ENCODE results near the gene CACNA1C.

Gene CACNA1C

DNA sequence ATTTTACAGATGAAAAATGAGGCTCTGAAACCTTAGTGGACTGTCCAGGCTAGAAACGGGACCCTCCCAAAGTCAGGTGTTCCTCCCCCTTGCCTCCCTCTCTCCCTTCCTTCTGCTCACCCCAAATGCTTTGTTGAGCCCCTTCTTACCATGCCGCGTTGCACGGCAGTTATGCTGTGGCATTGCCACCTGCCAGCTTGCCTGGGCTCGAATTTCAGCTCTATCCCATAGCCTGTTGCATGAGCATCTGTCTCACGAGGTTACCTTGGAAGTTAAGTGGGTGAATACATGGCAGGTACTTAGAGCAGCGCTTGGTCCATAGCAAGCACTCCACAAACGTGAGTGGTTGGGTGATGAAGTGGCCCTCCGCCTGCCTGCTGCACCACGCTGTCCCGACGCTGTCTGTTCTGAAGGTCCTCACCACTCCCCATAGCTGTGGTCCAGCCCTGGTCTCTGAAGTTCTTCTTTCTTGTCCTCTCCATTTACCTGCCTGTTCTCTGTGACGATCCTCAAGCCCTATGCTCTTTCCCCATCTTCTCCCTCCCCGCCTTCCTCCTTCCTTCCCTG lies 269.9 kb downstream of the CACNA1C start:
- DNase-seq (ENCODE audit: low read depth): no peak

DNA sequence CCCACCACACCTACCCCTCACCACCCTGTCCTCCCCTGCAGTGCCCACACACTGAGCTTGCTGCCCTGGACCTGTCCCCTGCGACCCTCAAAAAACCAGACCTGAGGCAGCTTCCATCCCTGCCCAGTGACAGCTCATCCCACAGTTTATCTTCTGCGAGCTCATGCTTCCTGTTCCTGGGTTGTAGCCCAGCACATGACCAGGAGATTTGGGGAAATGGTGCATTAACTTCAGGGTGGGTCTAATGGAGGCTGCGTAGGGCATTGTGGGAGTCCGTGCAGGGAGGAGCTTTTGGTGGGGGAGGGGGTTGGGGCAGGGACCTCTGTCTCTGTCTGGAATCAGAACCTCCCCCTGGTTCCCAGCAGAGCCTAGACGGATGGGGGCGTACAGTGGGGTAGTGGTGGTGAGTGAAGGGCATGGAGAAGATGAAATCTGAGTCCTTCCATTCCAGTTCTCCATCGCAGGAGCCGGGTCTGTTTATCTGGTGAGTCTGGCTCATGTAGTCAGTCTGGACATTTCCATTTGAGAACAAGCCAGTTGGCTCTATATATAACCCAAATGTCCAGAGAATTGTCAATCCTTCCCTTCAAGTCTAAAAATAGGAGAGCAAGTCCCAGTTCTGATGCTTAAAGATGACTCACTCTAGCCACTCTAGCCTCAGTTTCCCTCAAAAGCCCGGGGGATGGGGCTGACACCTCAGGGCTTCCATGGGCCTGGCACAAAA lies 270.9 kb downstream of the CACNA1C start:
- DNase-seq (ENCODE audit: low read depth): no peak

DNA sequence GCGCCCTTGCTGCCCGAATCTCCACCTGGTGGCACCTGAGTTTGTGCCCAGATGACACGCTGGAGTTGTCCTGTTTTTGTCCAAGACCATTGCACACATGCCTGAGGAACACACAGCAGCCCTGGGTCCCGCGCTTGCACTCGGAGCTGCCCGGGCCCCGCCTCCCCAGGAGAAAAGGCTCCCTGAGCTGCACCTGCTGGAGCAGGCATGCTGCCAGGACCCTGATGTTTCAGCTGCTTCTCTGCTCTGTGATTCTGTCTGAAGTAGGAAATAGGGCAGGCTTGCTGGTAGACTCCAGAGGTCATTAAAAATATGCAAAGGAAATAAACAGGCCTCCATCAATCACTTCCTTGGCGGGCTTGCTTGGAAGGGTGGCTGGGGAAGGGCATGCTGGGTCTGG lies 271.6 kb downstream of the CACNA1C start:
- no peak for DNase-seq (ENCODE audit: low read depth)

DNA sequence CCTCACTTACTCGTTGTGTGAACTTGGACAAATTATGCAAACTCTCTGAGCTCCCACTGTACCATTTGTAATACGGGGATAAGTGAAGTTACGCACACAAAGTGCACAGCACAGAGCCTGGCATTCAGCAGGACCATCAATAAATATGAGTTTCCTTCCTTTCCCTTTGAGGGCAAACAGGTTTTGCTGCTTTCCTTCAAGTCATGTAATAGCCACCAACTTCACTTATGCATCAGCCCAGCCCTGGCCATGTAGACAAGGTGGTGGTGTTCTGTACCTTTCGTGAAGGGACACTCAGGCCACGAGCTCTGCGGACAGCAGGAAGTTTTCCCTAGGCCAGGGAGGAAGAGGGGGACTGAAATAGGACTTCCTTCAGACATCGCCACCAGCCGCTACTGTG lies 272.7 kb downstream of the CACNA1C start:
- DNase-seq (ENCODE audit: low read depth): no peak

DNA sequence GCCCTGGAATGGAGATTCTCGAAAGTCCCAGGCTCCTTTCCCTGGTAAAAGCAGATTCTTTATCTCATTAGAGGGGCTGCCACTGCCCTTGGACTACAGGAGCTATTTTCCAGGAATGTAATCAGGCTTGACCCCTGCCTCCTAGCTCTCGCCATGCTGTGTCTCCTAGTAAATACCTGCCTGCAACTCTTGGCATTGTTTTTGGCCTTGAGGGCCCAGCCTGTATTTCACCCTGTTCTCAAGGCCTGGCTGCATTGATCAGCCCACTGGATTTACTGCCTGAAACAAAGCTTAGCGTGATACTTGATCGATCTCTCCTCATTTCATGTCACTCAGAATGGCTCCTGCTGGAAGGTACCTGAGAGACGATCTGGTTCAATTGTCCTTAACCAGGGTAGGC lies 273.7 kb downstream of the CACNA1C start:
- DNase-seq (ENCODE audit: low read depth): no peak

DNA sequence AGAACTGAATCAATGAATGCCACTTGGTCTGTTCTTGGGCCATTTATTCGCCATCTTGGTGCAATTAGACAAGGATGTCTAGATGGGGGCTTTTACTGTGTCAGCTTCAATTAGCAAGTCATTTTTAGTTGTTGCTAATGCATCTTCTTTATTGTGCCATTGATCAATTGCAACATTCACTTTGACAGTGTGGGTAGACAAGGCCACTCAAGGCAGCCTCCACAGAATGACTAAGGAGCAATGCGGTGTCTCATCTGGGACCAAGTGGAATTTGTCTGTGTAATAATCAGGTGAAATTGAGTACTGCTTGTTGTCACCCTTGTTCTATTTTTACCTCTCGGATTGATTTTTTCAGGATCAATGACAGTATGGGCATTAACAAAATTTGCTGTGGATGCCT lies 275.9 kb downstream of the CACNA1C start:
- no peak for DNase-seq (ENCODE audit: low read depth)

DNA sequence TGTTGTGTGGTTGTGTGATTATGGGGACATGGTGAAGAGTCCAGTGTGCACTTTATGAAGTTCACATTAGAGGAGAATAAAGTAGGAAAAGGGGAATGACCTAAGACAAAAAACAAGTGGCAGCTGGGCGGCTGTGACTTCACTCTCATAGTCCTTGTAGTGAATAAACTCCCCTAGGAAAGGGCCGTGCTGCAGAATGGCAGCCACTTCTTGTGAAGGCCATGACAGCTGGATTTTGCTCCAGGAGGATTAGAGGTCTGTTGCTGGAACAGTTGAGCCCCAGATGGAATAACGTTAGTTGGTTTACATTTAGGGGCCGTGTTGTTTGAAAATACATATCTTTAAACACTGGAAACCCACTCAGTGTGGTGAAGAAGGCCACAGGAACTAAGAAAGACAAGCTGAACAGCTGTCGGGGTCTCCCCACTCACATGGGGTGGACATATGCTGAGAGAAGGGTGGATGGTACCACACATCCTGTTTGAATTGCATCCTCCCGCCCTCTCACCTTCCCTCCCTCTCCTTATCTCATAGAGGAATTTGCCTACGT lies 276.9 kb downstream of the CACNA1C start:
- DNase-seq (ENCODE audit: low read depth): no peak

DNA sequence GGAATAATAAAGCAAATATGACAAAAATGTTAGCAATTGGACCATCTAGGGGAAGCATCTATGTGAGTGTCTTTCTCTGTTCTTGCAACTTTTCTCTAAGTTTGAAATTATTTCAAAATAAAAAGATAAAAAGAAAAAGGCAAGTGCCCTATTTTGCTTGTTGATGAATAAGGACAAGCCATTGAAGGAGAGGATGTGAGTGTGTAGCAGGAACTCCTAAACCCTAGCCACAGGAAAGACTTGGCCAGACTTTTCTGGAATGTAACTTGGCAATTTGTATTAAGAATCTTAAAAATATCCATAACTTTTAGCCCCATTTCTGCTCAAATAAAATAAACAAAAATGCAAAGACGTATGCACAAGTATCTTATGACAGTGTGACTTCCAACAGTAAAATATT lies 279.4 kb downstream of the CACNA1C start:
- DNase-seq (ENCODE audit: low read depth): no peak

DNA sequence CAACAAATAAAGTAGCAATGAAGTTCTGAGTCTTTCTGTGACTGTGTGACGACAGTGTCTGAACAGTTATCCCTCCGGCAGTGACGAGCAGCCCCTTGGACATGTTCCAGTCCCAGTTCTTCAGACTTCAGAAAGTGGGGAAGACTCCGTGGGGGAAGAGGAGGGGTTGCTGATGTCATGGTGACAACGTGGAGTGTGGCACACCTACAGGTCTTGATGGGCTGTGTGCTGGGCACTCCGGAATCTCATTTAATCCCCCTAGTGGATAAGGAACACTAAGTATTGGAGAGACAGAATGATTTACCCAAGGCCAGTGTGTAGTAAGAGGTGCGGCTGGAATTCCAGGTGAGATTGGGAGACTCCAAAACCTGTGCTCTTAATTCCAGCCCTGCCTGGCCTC lies 280.2 kb downstream of the CACNA1C start:
- no peak for DNase-seq (ENCODE audit: low read depth)

DNA sequence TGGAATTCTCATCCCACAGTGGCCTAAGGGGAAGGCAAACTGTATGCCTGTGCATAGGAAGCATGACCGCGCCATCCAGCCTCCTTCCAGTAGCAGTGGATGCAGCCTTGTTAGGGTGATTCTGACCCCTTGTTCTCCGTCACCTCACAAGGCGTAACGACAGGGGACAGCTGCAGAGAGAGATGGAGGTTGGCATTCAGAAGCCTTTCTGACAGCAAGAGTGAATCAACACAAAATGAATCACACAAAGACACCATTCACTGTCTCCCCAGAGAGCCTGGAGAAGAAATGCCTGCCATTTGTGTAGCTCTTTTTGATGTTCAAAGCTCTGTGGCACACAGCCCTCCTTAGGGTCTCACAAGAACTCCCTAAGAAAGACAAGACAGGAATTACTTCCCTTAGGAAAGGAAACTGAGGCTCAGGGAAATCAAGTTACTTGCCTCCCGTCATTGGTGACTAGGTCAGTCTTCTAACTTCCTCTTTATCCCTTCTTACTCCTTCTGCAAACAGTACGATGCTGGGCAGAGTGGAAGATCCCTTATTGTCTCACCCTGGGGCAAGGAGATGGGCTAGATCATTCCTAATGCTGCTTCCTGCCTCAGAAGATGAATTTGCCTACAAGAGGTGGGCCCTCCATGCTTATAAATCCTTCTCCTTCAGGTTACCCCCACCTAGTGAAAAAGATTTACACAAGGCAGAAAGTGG lies 280.9 kb downstream of the CACNA1C start:
- no peak for DNase-seq (ENCODE audit: low read depth)

DNA sequence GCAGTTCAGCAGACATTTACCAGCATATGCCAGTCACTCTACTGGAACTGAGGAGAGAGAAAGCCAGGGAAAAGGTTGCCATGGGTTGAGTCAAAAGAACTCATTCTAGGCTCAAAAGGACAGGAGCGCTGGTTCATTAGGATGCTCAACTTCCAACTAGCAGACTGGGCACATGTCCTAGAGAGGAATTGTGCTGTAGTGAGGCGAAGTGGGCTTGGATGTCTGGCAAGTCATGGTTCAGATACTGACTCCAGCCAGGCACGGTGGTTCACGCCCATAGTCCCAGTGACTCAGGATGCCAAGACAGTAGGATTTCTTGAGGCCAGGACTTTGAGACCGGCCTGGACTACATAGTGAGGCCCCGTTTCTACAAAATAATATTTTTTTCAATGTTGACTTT lies 281.5 kb downstream of the CACNA1C start:
- no peak for DNase-seq (ENCODE audit: low read depth)

DNA sequence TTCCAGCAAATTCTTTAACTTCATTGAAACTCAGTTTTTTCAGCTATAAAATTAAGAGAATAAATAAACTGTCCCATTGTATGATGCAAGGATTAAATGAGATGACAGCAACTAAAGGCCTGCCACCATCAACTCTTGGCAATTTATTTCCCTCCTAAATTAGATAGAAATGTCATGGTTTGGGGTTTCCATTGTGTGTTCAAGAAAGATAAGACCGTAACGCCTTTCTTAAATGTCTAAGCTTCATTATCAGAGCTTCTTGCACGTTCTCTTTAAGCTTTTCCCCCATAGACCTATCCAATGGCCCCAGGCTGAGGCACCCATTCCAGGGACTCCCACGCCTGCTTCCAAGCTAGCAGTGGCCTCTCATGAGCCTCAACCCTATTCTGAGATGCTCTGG lies 281.9 kb downstream of the CACNA1C start:
- DNase-seq (ENCODE audit: low read depth): no peak

DNA sequence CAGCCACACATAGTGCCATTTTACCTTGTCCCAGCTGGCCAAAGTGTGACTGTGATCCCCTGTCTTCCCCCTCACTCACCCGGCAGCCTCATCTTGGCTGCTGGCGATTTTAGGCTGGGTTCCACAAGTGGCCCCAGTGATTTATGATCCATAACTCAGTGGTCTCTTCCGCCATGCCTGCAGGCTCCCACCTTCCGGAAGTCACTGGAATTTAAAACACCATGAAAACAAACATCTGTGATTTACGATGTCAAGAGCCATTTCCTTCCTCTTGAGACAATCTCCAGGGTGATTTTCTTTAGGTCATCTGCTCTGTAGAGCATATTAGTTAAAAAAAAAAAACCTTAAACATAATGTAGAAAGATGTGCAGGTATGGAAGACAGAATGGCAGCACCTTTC lies 282.3 kb downstream of the CACNA1C start:
- no peak for DNase-seq (ENCODE audit: low read depth)

DNA sequence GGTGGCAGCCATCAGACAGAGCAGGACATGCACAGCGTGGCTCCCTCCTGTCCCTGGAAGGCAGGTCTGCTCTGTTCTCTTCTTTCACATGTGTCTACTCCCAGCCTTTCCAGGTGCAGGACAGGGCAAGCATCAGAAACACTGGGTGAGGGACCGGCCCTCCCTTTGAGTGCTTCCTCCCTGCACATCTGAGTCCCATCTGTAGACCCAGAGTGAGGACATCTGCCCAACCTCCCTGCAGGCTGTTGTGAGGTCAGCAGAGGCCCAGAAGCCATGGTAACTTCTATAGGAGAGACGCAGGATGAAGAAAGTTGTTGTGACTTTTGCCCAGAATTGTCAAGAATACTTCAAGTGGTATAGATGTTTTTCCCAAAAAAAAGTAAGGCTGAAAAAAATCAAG lies 282.7 kb downstream of the CACNA1C start:
- DNase-seq (ENCODE audit: low read depth): no peak

DNA sequence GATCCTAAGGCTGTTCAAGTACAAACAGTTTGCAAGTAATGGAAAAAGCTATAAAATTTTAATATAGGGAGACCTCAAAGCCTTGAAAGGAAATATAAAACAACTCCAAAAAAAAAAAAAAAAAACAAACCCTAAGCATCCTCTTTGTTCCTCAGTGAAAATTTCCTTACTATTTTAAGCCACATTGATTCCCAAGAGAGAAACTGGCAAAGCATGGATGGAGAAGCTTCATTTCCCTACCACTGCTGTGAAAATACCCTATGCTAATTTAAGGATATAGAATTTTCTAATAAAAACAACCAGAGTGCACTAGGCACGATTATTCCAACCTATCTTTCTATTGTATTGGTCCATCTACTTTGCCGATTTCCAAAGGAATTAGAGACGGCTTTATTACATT lies 283.1 kb downstream of the CACNA1C start:
- no peak for DNase-seq (ENCODE audit: low read depth)

DNA sequence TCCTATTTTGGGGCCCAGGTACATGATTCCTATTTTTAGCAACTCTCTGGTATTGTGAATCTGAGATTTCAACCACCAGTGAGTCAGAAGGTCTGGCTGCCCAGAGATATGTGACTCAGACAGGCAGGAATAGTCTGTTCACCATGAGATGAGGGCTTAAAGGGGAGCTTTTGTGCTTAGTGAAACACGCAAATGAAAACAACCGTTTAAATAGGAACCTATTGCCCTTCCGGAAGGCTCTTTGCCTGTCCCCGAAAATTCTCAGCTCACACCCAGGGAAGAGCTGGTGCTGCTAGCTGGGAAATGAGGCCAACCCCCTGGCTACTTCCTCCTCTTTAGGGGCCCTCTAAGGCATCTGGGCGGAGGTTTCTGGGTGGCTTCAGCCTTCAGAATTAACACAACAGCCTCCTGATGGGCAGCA lies 283.6 kb downstream of the CACNA1C start:
- no peak for DNase-seq (ENCODE audit: low read depth)

DNA sequence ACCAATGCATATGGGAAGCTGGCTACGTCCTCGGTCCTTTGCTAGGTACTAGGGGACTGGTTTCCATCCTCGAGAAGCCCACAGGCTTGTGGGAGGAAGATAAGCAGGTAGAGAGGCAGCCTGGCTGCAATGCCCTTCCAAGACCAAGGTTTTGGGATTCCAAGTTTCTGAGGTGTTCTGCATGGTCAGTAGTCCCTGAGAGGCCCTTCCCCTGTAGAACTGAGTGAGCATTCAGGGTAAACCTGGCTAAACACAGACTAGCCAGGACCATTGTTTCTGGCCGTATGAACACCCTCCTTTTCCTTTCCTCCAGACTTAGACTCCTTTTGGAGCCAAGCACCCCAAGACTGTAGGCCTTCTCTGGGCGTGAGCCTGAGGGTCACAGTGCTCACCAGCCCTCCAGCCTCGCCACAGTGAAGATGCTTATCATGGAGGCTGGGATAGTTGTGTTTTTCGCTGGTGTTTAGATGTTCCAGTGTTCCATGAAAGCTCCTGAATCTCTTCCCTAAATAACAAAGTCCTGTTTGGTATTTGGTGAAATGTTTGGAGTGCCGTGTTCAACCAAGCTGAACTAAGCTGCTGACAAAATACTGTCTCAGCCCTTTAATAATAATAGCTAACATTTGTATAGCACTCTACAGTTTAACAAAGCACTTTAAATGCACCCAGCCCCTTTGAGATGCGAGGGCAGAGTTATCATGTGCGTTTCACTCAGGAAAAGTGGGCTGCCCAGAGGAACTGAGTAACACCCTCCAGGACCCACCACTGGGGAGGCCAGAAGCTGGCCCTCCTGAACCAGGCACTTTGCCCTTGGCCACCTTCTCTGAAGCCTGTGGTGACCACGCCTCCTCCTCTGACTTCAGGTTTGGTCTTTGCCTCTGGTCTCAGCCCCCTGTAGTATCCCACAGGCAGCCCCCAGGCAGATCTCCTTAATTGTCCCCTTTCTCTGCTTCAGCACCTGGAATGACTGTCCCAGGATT lies 284.5 kb downstream of the CACNA1C start:
- no peak for DNase-seq (ENCODE audit: low read depth)

DNA sequence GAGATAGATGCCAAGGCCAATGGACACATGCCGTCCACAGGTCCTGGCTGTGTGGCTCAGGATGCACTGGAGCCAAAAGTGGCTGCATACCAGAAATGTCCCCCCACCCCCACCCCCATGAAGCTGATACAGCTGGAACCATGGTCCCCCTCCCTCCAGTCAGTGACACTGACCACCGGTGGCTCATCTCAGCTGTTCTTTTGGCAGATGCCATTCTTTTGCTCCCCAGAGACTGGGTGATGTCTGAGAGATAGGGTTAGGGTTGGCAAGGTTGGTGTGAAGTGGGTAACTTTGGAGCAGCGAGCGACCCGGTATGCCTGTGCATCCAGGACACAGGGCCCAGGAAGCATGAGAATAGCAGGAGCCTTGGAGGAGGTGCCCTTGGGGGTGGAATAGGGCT lies 285.6 kb downstream of the CACNA1C start:
- no peak for DNase-seq (ENCODE audit: low read depth)

DNA sequence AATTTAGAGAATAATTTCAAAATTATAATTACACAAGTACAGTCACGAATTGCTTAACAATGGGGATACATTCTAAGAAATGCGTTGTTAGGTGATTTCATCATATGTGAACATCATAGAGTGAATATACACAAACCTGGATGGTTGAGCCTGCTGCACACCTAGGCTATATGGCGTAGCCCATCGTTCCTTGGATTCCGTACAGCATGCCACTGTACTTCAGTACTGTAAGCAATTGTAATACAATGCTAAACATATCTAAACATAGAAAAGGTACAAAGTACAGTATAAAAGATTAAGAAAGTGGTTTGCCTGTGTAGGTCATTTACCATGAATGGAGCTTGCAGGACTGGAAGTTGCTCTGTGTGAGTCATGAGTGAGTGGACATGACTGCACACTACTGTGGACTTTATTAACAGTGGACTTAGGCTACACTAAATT lies 286.2 kb downstream of the CACNA1C start:
- DNase-seq (ENCODE audit: low read depth): no peak

DNA sequence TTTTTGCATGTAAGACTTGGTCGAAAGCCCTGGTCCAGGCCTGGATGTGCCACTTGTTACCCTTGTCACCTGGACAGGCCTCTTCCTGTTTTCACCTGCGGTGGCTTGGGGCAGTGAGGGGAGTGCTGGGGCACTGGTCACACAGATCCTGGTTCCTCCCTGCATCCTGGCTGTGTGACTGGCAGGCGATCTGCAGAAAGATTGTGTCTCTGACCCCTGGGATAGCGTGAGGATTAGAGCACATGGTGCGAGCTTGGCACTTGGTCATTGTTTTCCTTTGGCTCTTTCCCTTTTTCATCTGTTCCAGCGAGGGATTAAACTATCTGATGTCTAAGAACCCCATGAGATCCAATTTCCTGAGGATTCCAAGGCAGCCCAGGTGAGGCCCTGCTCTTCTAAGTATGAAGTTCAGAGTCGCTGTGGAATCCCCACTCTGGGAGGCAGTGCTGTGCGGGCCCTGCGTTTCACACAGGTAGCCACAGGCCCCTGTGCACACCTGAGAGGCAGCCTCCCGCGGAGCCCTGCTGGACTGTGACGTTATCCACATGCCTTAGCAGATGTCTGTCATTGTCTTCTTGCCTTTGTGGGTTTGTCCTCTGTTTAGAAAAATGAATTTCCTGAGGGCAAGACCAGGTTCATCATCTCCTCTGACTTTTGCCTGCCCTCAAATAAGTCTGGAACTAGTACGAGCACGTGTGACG lies 288.4 kb downstream of the CACNA1C start:
- DNase-seq (ENCODE audit: low read depth): no peak

DNA sequence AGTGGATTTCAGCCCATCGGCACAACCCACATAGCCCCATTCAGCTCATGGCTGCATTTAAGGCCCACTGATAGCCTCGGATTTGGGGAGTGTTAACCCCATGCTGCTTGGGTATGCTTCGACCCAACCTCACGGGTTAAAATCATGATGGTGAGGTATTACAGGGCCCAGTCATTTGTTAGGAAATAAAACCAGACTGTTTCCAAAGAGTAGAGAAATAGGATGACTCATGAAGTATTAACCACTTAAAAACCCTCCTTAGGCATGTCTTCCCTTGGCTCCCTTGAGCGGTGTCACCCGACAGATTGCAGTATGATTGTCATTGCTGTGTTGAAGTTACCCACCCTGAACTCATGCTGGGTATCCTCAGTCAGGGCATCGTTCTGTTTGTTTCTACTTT lies 289.1 kb downstream of the CACNA1C start:
- DNase-seq (ENCODE audit: low read depth): no peak

All from T follicular helper cell (primary cell).